HEK293 (cell line): ENCODE measurements around the gene ITGA7.

Source experiments
- CTCF ChIA-PET: fragments of 350-600 bp; formaldehyde crosslinking; extraction: SDS; loops from one replicate; lab custom pipeline; 2021; ENCODE audit warnings: antibody characterized with exemption; lab: Yijun Ruan, JAX
- POLR2A ChIA-PET: fragments of 300-600 bp; formaldehyde crosslinking; extraction: SDS; loops from one replicate; lab custom pipeline; 2020; ENCODE audit warnings: antibody characterized with exemption, inconsistent platforms; lab: Yijun Ruan, JAX
- H3K27ac ChIP-seq: fragments of 200-500 bp; sonication (Bioruptor generic); 2 replicates; pipeline ENCODE4 v1.5.1; 2014; ENCODE audit warnings: low read depth, low read length, control low read depth, inconsistent platforms; ENCODE audit errors: extremely low read depth
- H3K36me3 ChIP-seq, 2 experiments: fragments of 200-500 bp in 1 of 2; sonication (Bioruptor generic) in 1 of 2; 1 replicate in 1 of 2; 2 replicates in 1 of 2; pipeline ENCODE4 v1.5.1; 2014 to 2017; ENCODE audit warnings: inconsistent platforms in 2 of 2, low read length in 2 of 2; ENCODE audit not compliant: control insufficient read depth in 2 of 2, insufficient read depth in 1 of 2
- H3K4me1 ChIP-seq: fragments of 200-500 bp; sonication (Bioruptor generic); 2 replicates; pipeline ENCODE4 v1.5.1; 2014; ENCODE audit warnings: mild to moderate bottlenecking, low read length, inconsistent platforms; ENCODE audit not compliant: control insufficient read depth, insufficient read depth
- H3K4me3 ChIP-seq: 2 replicates; pipeline ENCODE4 v1.5.1; 2011; ENCODE audit warnings: low read depth, mild to moderate bottlenecking, control low read depth, low read length, moderate library complexity
- H3K9me3 ChIP-seq: fragments of 200-500 bp; sonication (Bioruptor generic); 2 replicates; pipeline ENCODE4 v1.5.1; 2014; ENCODE audit warnings: low read depth, low read length, inconsistent platforms; ENCODE audit not compliant: control insufficient read depth, insufficient read depth
- BCL6B ChIP-seq: fragments of 450-650 bp; formaldehyde crosslinking; IDR thresholded peaks from 2 replicates; pipeline ENCODE4 v1.5.1; 2017; ENCODE audit warnings: missing biosample characterization, missing genetic modification characterization
- MZF1 ChIP-seq: fragments of 450-650 bp; formaldehyde crosslinking; IDR thresholded peaks from 2 replicates; pipeline ENCODE4 v1.5.1; 2017; ENCODE audit warnings: missing biosample characterization, missing genetic modification characterization, borderline replicate concordance
- SETDB1 ChIP-seq: IDR thresholded peaks from one replicate; pipeline ENCODE4 v1.6.1; 2017; ENCODE audit warnings: mild to moderate bottlenecking, low read length, moderate library complexity, mixed read lengths; ENCODE audit not compliant: insufficient read length
- SP2 ChIP-seq: fragments of 450-650 bp; formaldehyde crosslinking; IDR thresholded peaks from 2 replicates; pipeline ENCODE4 v1.5.1; 2016; ENCODE audit warnings: missing biosample characterization, missing genetic modification characterization
- SP3 ChIP-seq: fragments of 450-650 bp; formaldehyde crosslinking; IDR thresholded peaks from 2 replicates; pipeline ENCODE4 v1.5.1; 2016; ENCODE audit warnings: missing biosample characterization, missing genetic modification characterization
- TSHZ1 ChIP-seq: fragments of 450-650 bp; formaldehyde crosslinking; IDR thresholded peaks from 2 replicates; pipeline ENCODE4 v1.5.1; 2016; ENCODE audit warnings: missing biosample characterization, missing genetic modification characterization, borderline replicate concordance
- WT1 ChIP-seq: fragments of 450-650 bp; formaldehyde crosslinking; IDR thresholded peaks from 2 replicates; pipeline ENCODE4 v1.5.1; 2016; ENCODE audit warnings: missing biosample characterization, missing genetic modification characterization
- ZBTB7A ChIP-seq: fragments of 450-650 bp; formaldehyde crosslinking; IDR thresholded peaks from 2 replicates; pipeline ENCODE4 v1.5.1; 2016; ENCODE audit warnings: low read depth, missing biosample characterization, missing genetic modification characterization
- ZFP41 ChIP-seq: fragments of 450-650 bp; formaldehyde crosslinking; IDR thresholded peaks from 2 replicates; pipeline ENCODE4 v1.5.1; 2016; ENCODE audit warnings: missing biosample characterization, missing genetic modification characterization, borderline replicate concordance
- ZNF138 ChIP-seq: fragments of 450-650 bp; formaldehyde crosslinking; IDR thresholded peaks from 2 replicates; pipeline ENCODE4 v1.5.1; 2016; ENCODE audit warnings: missing biosample characterization, missing genetic modification characterization, borderline replicate concordance
- ZNF16 ChIP-seq: fragments of 450-650 bp; formaldehyde crosslinking; IDR thresholded peaks from 2 replicates; pipeline ENCODE4 v1.5.1; 2016; ENCODE audit warnings: low read depth, missing biosample characterization, missing genetic modification characterization
- ZNF311 ChIP-seq: fragments of 450-650 bp; formaldehyde crosslinking; IDR thresholded peaks from 2 replicates; pipeline ENCODE4 v1.5.1; 2017; ENCODE audit warnings: missing biosample characterization, missing genetic modification characterization, borderline replicate concordance
- ZNF324 ChIP-seq: fragments of 450-650 bp; formaldehyde crosslinking; IDR thresholded peaks from 2 replicates; pipeline ENCODE4 v1.5.1; 2016; ENCODE audit warnings: missing biosample characterization, missing genetic modification characterization
- ZNF544 ChIP-seq: fragments of 450-650 bp; formaldehyde crosslinking; IDR thresholded peaks from 2 replicates; pipeline ENCODE4 v1.5.0; 2017; ENCODE audit warnings: missing biosample characterization, missing genetic modification characterization
- ZNF558 ChIP-seq: fragments of 450-650 bp; formaldehyde crosslinking; IDR thresholded peaks from 2 replicates; pipeline ENCODE4 v1.5.1; 2016; ENCODE audit warnings: missing biosample characterization, missing genetic modification characterization
- ZNF600 ChIP-seq: fragments of 450-650 bp; formaldehyde crosslinking; IDR thresholded peaks from 2 replicates; pipeline ENCODE4 v1.5.1; 2016; ENCODE audit warnings: missing biosample characterization, missing genetic modification characterization
- ZNF610 ChIP-seq: fragments of 450-650 bp; formaldehyde crosslinking; IDR thresholded peaks from 2 replicates; pipeline ENCODE4 v1.5.1; 2016; ENCODE audit warnings: missing biosample characterization, missing genetic modification characterization, borderline replicate concordance
- ZNF639 ChIP-seq: fragments of 450-650 bp; formaldehyde crosslinking; IDR thresholded peaks from 2 replicates; pipeline ENCODE4 v1.5.1; 2016; ENCODE audit warnings: missing biosample characterization, missing genetic modification characterization
- ZNF654 ChIP-seq: fragments of 450-650 bp; formaldehyde crosslinking; IDR thresholded peaks from 2 replicates; pipeline ENCODE4 v1.5.1; 2016; ENCODE audit warnings: low read depth, missing biosample characterization, missing genetic modification characterization
- ZNF707 ChIP-seq: fragments of 450-650 bp; formaldehyde crosslinking; IDR thresholded peaks from 2 replicates; pipeline ENCODE4 v1.5.1; 2016; ENCODE audit warnings: missing biosample characterization, missing genetic modification characterization
- ZNF76 ChIP-seq: fragments of 450-650 bp; formaldehyde crosslinking; IDR thresholded peaks from 2 replicates; pipeline ENCODE4; 2016; ENCODE audit warnings: low read depth, missing biosample characterization, missing genetic modification characterization, borderline replicate concordance
- ZNF830 ChIP-seq: fragments of 450-650 bp; IDR thresholded peaks from 2 replicates; pipeline ENCODE4 v1.5.0; 2018; ENCODE audit warnings: missing biosample characterization, missing genetic modification characterization, low read depth, mild to moderate bottlenecking, moderate library complexity
- TF ChIP-seq, protein P1 (sequence below): fragments of 450-650 bp; formaldehyde crosslinking; IDR thresholded peaks from 2 replicates; pipeline ENCODE4 v1.5.0; 2017; ENCODE audit warnings: missing biosample characterization, missing genetic modification characterization, borderline replicate concordance
- TF ChIP-seq, protein P2 (sequence below): fragments of 450-650 bp; formaldehyde crosslinking; IDR thresholded peaks from 2 replicates; pipeline ENCODE4 v1.5.1; 2016; ENCODE audit warnings: missing biosample characterization, missing genetic modification characterization
- TF ChIP-seq, protein P3 (sequence below): fragments of 450-650 bp; formaldehyde crosslinking; IDR thresholded peaks from 2 replicates; pipeline ENCODE4 v1.5.1; 2017; ENCODE audit warnings: missing biosample characterization, missing genetic modification characterization

ITGA7 gene

DNA sequence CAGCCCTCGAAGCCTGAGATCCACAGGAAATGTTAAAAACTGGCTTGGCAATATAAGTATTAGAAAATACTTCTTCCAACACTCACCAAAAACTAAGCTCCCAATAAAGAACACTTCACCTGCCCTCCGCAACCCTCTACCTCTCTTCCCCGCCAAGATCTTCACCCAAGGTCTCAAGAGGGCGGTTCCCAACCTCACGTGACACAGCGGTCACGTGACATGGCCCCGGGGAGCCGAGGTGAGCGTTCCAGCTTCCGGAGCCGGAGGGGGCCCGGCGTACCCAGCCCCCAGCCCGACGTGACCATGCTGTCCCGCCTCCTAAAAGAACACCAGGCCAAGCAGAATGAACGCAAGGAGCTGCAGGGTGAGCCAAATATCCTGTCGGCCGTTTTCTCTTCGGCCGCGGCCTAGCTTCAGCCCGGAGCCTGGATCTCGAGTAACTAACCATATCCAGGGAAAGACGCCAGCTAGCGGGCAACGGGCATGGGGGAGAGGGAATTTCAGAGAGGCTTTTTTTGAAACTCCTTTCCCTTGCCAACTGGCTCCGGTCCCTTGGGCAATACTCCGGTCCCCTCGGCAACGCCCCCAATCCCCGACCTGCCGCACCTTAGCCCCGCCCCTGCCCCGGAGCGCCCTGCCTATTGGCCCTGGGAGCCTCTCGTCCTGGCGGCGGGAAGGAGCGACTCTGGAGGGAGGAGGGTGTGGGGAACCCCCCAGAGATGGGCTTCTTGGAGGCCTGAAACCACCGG lies 8.3 kb upstream of the ITGA7 start, which contains the start of gene BLOC1S1:
TSS of gene BLOC1S1 (plus strand) at position 214 of the 749 bp plus-strand sequence. CDS start at position 220, 6 bp downstream.
- H3K4me3 ChIP-seq = peak within 1 kb of the TSS; percentile 83
- no peaks in the 10 kb centered on the region for H3K9me3 ChIP-seq
- H3K4me1 ChIP-seq = peaks cover 13% of the 10 kb centered on the region; the same call in 1 of the 2 replicates
- ChIA-PET CTCF (interaction anchor here (0.6 to 3.0 kb wide), 10 partner anchors 10 to 281 kb away, joined by 3 to 21 read pairs (median 3); a partner anchor contains a TSS), POLR2A (interaction anchor here (1.0 to 2.7 kb wide), 7 partner anchors 9 to 102 kb away, joined by 3 to 17 read pairs (median 4); partner anchors contain the start of genes CD63, ORMDL2 and SARNP)
- peak within 1 kb of the TSS; percentile 77 for H3K27ac ChIP-seq
- H3K36me3 ChIP-seq = peaks cover 0 to 20% of the 10 kb centered on the region in 2 experiments; a peak in 1 of 3 replicates
- TF ChIP-seq ZNF610 (tag by site-specific recombination) = peak; percentile 95
- TF ChIP-seq TSHZ1 (tag by site-specific recombination) = peak; percentile 34; the same call in 1 of the 2 replicates
- 0 out of 2 replicates have a peak, but pooled peaks have one; percentile 35 for TF ChIP-seq ZNF600
- TF ChIP-seq BCL6B (tag by site-specific recombination) = 0 out of 2 replicates have a peak, but pooled peaks have one; percentile 22
- no peak for TF ChIP-seq ZNF16 (tag by site-specific recombination)
- peak; percentile 95 for TF ChIP-seq ZNF639 (tag by site-specific recombination)
- TF ChIP-seq ZNF76 (tag by site-specific recombination) = peak; percentile 80
- TF ChIP-seq MZF1 (tag by site-specific recombination) = peak; percentile 62; the same call in 1 of the 2 replicates
- no peak for TF ChIP-seq ZNF654 (tag by site-specific recombination)
- peak; percentile 86 for TF ChIP-seq SP2
- peak; percentile 82 for TF ChIP-seq WT1
- TF ChIP-seq ZNF138 (tag by site-specific recombination) = no peak
- no peak for TF ChIP-seq SETDB1
- TF ChIP-seq ZNF311 = no peak
- TF ChIP-seq ZNF324 (tag by site-specific recombination) = peak; percentile 94
- TF ChIP-seq, protein P1, sequence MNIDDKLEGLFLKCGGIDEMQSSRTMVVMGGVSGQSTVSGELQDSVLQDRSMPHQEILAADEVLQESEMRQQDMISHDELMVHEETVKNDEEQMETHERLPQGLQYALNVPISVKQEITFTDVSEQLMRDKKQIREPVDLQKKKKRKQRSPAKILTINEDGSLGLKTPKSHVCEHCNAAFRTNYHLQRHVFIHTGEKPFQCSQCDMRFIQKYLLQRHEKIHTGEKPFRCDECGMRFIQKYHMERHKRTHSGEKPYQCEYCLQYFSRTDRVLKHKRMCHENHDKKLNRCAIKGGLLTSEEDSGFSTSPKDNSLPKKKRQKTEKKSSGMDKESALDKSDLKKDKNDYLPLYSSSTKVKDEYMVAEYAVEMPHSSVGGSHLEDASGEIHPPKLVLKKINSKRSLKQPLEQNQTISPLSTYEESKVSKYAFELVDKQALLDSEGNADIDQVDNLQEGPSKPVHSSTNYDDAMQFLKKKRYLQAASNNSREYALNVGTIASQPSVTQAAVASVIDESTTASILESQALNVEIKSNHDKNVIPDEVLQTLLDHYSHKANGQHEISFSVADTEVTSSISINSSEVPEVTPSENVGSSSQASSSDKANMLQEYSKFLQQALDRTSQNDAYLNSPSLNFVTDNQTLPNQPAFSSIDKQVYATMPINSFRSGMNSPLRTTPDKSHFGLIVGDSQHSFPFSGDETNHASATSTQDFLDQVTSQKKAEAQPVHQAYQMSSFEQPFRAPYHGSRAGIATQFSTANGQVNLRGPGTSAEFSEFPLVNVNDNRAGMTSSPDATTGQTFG (tag by site-specific recombination) = no peak
- TF ChIP-seq ZFP41 = no peak
- TF ChIP-seq, protein P2, sequence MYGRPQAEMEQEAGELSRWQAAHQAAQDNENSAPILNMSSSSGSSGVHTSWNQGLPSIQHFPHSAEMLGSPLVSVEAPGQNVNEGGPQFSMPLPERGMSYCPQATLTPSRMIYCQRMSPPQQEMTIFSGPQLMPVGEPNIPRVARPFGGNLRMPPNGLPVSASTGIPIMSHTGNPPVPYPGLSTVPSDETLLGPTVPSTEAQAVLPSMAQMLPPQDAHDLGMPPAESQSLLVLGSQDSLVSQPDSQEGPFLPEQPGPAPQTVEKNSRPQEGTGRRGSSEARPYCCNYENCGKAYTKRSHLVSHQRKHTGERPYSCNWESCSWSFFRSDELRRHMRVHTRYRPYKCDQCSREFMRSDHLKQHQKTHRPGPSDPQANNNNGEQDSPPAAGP (tag by site-specific recombination) = peak; percentile 94
- no peak for TF ChIP-seq ZNF544 (tag by site-specific recombination)
- TF ChIP-seq ZNF558 (tag by site-specific recombination) = peak; percentile 58; the same call in 1 of the 2 replicates
- TF ChIP-seq ZBTB7A (tag by site-specific recombination) = peak; percentile 92
- TF ChIP-seq SP3 (tag by site-specific recombination) = peak; percentile 94
- TF ChIP-seq, protein P3, sequence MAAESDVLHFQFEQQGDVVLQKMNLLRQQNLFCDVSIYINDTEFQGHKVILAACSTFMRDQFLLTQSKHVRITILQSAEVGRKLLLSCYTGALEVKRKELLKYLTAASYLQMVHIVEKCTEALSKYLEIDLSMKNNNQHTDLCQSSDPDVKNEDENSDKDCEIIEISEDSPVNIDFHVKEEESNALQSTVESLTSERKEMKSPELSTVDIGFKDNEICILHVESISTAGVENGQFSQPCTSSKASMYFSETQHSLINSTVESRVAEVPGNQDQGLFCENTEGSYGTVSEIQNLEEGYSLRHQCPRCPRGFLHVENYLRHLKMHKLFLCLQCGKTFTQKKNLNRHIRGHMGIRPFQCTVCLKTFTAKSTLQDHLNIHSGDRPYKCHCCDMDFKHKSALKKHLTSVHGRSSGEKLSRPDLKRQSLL = no peak; the same call in 1 of the 2 replicates
- TF ChIP-seq ZNF830 (tag by site-specific recombination) = no peak
- 0 out of 2 replicates have a peak, but pooled peaks have one; percentile 37 for TF ChIP-seq ZNF707
